WTC11 (cell line): ENCODE results near the gene MRC2. TPM values are rescaled to one million over a fixed set of nuclear protein-coding genes. Genes with fewer than 3 reads are reported as not detected.
A peak's percentile ranks its signal among the peaks of the same experiment; 100 is the strongest.

Source experiments
- ATAC-seq: fragments of 200-7000 bp; cut with Tn5 transposase; 2 replicates; pipeline ENCODE4 v1.10.0; 2021; ENCODE audit warnings: mild to moderate bottlenecking, moderate library complexity
- CTCF ChIA-PET: fragments of 300-600 bp; sonication (Branson Sonifier 250); formaldehyde crosslinking; loops from one replicate; lab custom pipeline; 2021; ENCODE audit warnings: antibody characterized with exemption; lab: Charles Lee
- POLR2A ChIA-PET: fragments of 350-600 bp; sonication (Branson Sonifier 250); formaldehyde crosslinking; loops from one replicate; lab custom pipeline; 2021; ENCODE audit warnings: antibody characterized with exemption; lab: Charles Lee
- DNase-seq: peaks from one replicate; pipeline ENCODE4 v3.0.0; 2021; ENCODE audit warnings: low spot score
- H3K27ac Mint-ChIP-seq: 2 replicates; pipeline ENCODE4 v1.8.0; 2021; ENCODE audit warnings: mixed read lengths
- H3K27me3 Mint-ChIP-seq: 2 replicates; pipeline ENCODE4 v1.8.0; 2021; ENCODE audit warnings: low read depth, mild to moderate bottlenecking, moderate library complexity, mixed read lengths
- H3K36me3 Mint-ChIP-seq: 2 replicates; pipeline ENCODE4 v1.8.0; 2021; ENCODE audit warnings: mixed read lengths
- H3K4me1 Mint-ChIP-seq: 2 replicates; pipeline ENCODE4 v1.8.0; 2022; ENCODE audit warnings: mixed read lengths
- H3K4me3 Mint-ChIP-seq: 2 replicates; pipeline ENCODE4 v1.8.0; 2021; ENCODE audit warnings: mild to moderate bottlenecking, moderate library complexity, mixed read lengths
- H3K9me3 Mint-ChIP-seq: 2 replicates; pipeline ENCODE4 v1.8.0; 2021; ENCODE audit warnings: mixed read lengths
- ARID4B ChIP-seq: sonication (generic); formaldehyde crosslinking; IDR thresholded peaks from 2 replicates; pipeline ENCODE4 v1.8.0; 2023; ENCODE audit warnings: missing genetic modification reagents, mild to moderate bottlenecking, borderline replicate concordance
- CREM ChIP-seq: sonication (generic); formaldehyde crosslinking; IDR thresholded peaks from 2 replicates; pipeline ENCODE4 v1.8.1; 2022; ENCODE audit warnings: mild to moderate bottlenecking, missing genetic modification reagents, moderate library complexity
- CTCF ChIP-seq: fragments of 200-600 bp; IDR thresholded peaks from 2 replicates; pipeline ENCODE4 v1.8.0; 2022; ENCODE audit warnings: antibody characterized with exemption
- ELF4 ChIP-seq: sonication (generic); formaldehyde crosslinking; IDR thresholded peaks from 2 replicates; pipeline ENCODE4 v1.8.1; 2022; ENCODE audit warnings: low read depth, mild to moderate bottlenecking, moderate library complexity, missing genetic modification reagents
- ERG ChIP-seq: fragments of 250-450 bp; sonication (Bioruptor Pico); IDR thresholded peaks from 2 replicates; pipeline ENCODE4 v1.8.0; 2021; ENCODE audit warnings: mild to moderate bottlenecking
- ETV6 ChIP-seq: sonication (generic); formaldehyde crosslinking; IDR thresholded peaks from 2 replicates; pipeline ENCODE4 v1.8.1; 2022; ENCODE audit warnings: mild to moderate bottlenecking, missing genetic modification reagents
- GABPB1 ChIP-seq: sonication (generic); formaldehyde crosslinking; IDR thresholded peaks from 2 replicates; pipeline ENCODE4 v1.8.1; 2023; ENCODE audit warnings: mild to moderate bottlenecking, missing genetic modification reagents
- GTF2I ChIP-seq: fragments of 250-450 bp; sonication (Bioruptor Pico); conservative IDR thresholded peaks from 2 replicates; pipeline ENCODE4 v1.4.0; 2021; ENCODE audit warnings: mild to moderate bottlenecking
- JAZF1 ChIP-seq: fragments of 250-450 bp; sonication (Bioruptor Pico); IDR thresholded peaks from 2 replicates; pipeline ENCODE4 v1.9.0; 2021; ENCODE audit warnings: moderate library complexity, mild to moderate bottlenecking, inconsistent platforms
- MAX ChIP-seq: sonication (generic); formaldehyde crosslinking; IDR thresholded peaks from 2 replicates; pipeline ENCODE4 v1.8.0; 2022; ENCODE audit warnings: mild to moderate bottlenecking, missing genetic modification reagents
- NFATC4 ChIP-seq: fragments of 250-450 bp; sonication (Bioruptor Pico); IDR thresholded peaks from 2 replicates; pipeline ENCODE4 v1.9.0; 2021; ENCODE audit warnings: mild to moderate bottlenecking
- NR1H2 ChIP-seq: sonication (generic); formaldehyde crosslinking; IDR thresholded peaks from 2 replicates; pipeline ENCODE4 v1.9.0; 2021; ENCODE audit warnings: mild to moderate bottlenecking, moderate library complexity, missing genetic modification reagents
- NR3C1 ChIP-seq: sonication (generic); formaldehyde crosslinking; conservative IDR thresholded peaks from 2 replicates; pipeline ENCODE4 v1.8.1; 2023; ENCODE audit warnings: low read depth, mild to moderate bottlenecking, missing genetic modification reagents
- SP1 ChIP-seq: sonication (generic); formaldehyde crosslinking; conservative IDR thresholded peaks from 2 replicates; pipeline ENCODE4 v1.8.1; 2022; ENCODE audit warnings: missing genetic modification reagents
- ZNF317 ChIP-seq: sonication (generic); formaldehyde crosslinking; IDR thresholded peaks from 2 replicates; pipeline ENCODE4 v1.8.1; 2023; ENCODE audit warnings: low read depth, mild to moderate bottlenecking, moderate library complexity, missing genetic modification reagents, borderline replicate concordance
- ZNF532 ChIP-seq: fragments of 250-450 bp; sonication (Bioruptor Pico); IDR thresholded peaks from 2 replicates; pipeline ENCODE4 v1.9.0; 2021; ENCODE audit warnings: mild to moderate bottlenecking, borderline replicate concordance
- total RNA-seq: library from RNA; stranded (reverse); gene quantifications from 3 replicates; pipeline ENCODE4 v1.2.3, GENCODE V29; 2021
- TF ChIP-seq, protein P1 (sequence below): sonication (generic); formaldehyde crosslinking; IDR thresholded peaks from 2 replicates; pipeline ENCODE4 v1.8.1; 2022; ENCODE audit warnings: mild to moderate bottlenecking, moderate library complexity, missing genetic modification reagents

The MRC2 gene
- total RNA-seq, 1 experiment from 2014 or later: 35.3 TPM

DNA sequence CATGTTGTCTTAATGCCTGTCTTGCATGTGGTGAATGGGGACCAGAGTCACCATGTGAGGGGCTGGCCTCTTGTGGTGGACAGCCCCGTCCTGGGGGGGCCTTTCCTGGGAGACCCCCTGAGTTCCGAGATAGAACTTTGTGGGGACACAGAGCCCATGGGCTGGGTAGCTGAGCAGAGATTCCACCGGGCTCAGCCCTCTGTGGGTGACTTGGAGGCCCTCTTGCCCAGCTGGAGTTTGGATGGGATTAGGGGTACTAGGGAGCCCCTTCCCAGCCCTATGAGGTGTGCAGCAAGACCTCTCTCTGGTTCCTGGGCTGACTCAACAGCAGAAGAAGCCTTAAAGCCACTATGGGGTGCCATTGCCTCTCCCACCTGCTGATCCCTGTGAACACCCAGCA, 38.1 kb downstream of the MRC2 start:
- no peak overlapping the region for H3K4me3 Mint-ChIP-seq
- no peak for ATAC-seq
- H3K27ac Mint-ChIP-seq: no peak overlapping the region
- POLR2A ChIA-PET: no interaction called here
- CTCF ChIA-PET: interaction anchor here (0.6 kb wide), 1 partner anchor 32 kb away, joined by 3 read pairs; no protein-coding TSS in a partner anchor
- H3K36me3 Mint-ChIP-seq: peaks cover 8% of the 10 kb centered on the region
- TF ChIP-seq JAZF1 (CRISPR knock-in tag): no peak
- H3K27me3 Mint-ChIP-seq: no peaks in the 10 kb centered on the region
- peaks cover 11% of the 10 kb centered on the region for H3K4me1 Mint-ChIP-seq
- peaks cover 10% of the 10 kb centered on the region for H3K9me3 Mint-ChIP-seq
- DNase-seq: no peak

- DNase-seq: no peak
- ATAC-seq: no peak
- Mint-ChIP-seq H3K36me3 (peaks cover 3% of the 10 kb centered on the region; the same call in 1 of the 2 replicates), H3K27me3 (no peaks in the 10 kb centered on the region), H3K4me1 (peaks cover 11% of the 10 kb centered on the region), H3K27ac (no peak overlapping the region), H3K4me3 (no peak overlapping the region), H3K9me3 (peaks cover 4% of the 10 kb centered on the region)
- ChIA-PET CTCF (interaction anchor here (0.6 to 0.8 kb wide), 2 partner anchors 27 to 33 kb away, joined by 3 to 4 read pairs; no protein-coding TSS in a partner anchor), POLR2A (interaction anchor here (0.7 kb wide), 1 partner anchor 94 kb away, joined by 3 read pairs; no protein-coding TSS in a partner anchor)
- TF ChIP-seq NR3C1 (CRISPR knock-in tag) (no peak), ELF4 (no peak), ZNF317 (CRISPR knock-in tag) (no peak), ARID4B (no peak), GTF2I (CRISPR knock-in tag) (no peak), CREM (no peak), ZNF532 (no peak)
- TF ChIP-seq, protein P1, sequence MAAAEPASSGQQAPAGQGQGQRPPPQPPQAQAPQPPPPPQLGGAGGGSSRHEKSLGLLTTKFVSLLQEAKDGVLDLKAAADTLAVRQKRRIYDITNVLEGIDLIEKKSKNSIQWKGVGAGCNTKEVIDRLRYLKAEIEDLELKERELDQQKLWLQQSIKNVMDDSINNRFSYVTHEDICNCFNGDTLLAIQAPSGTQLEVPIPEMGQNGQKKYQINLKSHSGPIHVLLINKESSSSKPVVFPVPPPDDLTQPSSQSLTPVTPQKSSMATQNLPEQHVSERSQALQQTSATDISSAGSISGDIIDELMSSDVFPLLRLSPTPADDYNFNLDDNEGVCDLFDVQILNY: no peak
Observed at GRCh38 chr17:62666061-62666800, 38.8 kb downstream of the MRC2 start.

DNA sequence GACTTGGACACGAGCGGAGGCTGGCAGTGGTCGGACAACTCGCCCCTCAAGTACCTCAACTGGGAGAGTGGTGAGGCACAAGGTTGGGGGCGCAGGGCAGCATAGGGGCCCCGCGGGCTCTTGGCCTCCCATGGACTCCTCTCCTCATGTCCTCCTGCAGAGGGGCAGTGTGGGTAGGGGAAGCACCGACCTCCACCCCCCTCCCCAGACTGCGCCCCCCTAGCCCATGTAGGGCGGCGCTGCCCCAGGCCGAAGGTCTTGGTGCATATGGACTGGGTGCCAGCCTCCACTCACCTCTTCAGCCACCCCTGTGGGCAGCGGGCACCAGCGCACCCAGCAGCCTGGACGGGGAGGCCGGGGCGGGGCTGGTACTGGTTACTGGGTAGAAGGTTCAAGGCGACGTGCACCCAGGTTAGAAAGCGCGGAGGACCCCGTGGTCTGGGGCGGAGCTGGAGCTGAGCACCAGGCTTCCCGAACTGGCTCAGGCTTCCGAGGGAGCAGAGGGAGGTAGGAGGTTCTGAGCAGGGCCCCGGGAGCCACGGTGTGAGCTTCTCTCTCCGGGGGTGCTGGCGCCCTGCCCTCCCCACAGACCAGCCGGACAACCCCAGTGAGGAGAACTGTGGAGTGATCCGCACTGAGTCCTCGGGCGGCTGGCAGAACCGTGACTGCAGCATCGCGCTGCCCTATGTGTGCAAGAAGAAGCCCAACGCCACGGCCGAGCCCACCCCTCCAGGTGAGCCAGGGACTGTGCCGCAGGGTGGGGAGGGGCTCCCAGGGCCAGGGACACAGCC, 39.5 kb downstream of the MRC2 start:
- ChIA-PET CTCF (interaction anchor here (0.8 kb wide), 1 partner anchor 26 kb away, joined by 4 read pairs; no protein-coding TSS in a partner anchor), POLR2A (interaction anchor here (0.7 kb wide), 1 partner anchor 95 kb away, joined by 3 read pairs; no protein-coding TSS in a partner anchor)
- ATAC-seq (no peak), DNase-seq (peak; percentile 8)
- no peaks in the 10 kb centered on the region for H3K9me3 Mint-ChIP-seq
- H3K36me3 Mint-ChIP-seq: no peaks in the 10 kb centered on the region
- H3K4me1 Mint-ChIP-seq: peaks cover 11% of the 10 kb centered on the region
- no peaks in the 10 kb centered on the region for H3K27me3 Mint-ChIP-seq
- H3K27ac Mint-ChIP-seq: no peak overlapping the region
- no peak overlapping the region for H3K4me3 Mint-ChIP-seq
- no peak for TF ChIP-seq MAX (CRISPR knock-in tag)
- TF ChIP-seq CTCF: no peak
- no peak for TF ChIP-seq NFATC4 (CRISPR knock-in tag)
- no peak for TF ChIP-seq ERG (CRISPR knock-in tag)
- TF ChIP-seq GABPB1 (CRISPR knock-in tag): no peak
- no peak for TF ChIP-seq NR1H2 (CRISPR knock-in tag)
- TF ChIP-seq SP1 (CRISPR knock-in tag): no peak
- TF ChIP-seq ETV6: no peak
